ENCODE measurements around the gene CYP2C18.
"Not testable (repeated sequence)": the region's sequence is repeated elsewhere in the genome, so short reads cannot be mapped to it uniquely, and the experiment has no call there.

CYP2C18 gene

GRCh38 chr10:94683214-94684054, at the start of gene CYP2C18:
CYP2C18 (plus strand) TSS chr10:94683729; CDS start chr10:94683820, 91 bp downstream.
- no peak for DNase-seq (ENCODE audit: low read depth)

DNA sequence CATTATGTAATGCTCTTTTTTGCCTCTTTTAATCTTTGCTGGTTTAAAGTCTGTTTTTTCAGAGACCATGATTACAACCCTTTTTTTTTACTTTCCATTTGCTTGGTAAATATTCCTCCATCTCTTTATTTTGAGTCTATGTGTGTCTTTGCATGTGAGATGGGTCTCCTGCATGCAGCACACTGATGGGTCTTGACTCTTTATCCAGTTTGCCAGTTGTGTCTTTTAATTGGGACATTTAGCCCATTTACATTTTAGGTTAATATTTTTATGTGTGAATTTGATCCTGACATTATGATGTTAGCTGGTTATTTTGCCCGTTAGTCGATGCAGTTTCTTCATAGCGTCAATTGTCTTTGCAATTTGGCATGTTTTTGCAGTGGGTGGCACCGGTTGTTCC, 45.4 kb upstream of the CYP2C18 start:
- not testable (repeated sequence) for DNase-seq (ENCODE audit: low read depth)

GRCh38 chr10:94639902-94640301, 43.6 kb upstream of the CYP2C18 start:
- no peak for DNase-seq (ENCODE audit: low read depth)

- no peak for DNase-seq (ENCODE audit: low read depth)
Measured at GRCh38 chr10:94640562-94640961, 43.0 kb upstream of the CYP2C18 start.

DNA sequence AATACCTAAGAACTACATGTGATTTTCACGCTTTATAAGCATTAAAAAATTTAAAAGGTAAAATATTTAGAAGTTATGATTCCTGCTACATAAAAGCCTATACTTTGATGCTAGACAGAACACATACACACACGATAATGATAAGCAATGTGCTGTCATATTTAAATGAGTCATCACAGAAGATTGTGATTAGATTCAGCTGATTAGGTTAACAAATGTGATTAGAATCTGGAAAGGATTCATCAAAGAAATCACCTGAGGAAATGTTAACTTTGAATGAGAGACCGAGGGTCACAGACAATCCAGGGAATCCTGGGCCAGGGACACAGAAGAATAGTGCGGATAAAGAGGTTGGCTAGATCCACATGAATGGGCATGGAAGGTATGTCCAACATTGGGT, 42.0 kb upstream of the CYP2C18 start:
- DNase-seq (ENCODE audit: low read depth) = no peak

- no peak for DNase-seq (ENCODE audit: low read depth)
Measured at GRCh38 chr10:94644352-94644751, 39.2 kb upstream of the CYP2C18 start.

DNA sequence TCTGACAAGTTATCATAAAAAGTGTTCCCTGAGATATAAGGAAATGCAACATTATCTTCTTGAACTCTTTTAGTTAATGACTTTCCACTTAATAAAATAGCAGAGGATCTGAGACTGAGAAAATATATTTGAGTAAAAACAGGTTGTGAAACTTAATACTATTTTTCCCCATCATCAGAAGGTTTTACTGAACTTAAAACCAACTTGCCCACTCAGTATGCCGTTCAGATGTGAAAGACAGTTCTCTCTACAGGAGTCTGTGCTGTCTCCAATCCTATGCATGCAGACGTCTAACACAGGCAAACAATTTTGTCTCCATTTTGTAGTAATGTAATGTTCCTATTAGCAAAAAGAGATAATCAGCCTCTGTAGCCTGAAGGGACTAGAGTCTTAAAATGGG, 38.2 kb upstream of the CYP2C18 start:
- DNase-seq (ENCODE audit: low read depth) = no peak

DNA sequence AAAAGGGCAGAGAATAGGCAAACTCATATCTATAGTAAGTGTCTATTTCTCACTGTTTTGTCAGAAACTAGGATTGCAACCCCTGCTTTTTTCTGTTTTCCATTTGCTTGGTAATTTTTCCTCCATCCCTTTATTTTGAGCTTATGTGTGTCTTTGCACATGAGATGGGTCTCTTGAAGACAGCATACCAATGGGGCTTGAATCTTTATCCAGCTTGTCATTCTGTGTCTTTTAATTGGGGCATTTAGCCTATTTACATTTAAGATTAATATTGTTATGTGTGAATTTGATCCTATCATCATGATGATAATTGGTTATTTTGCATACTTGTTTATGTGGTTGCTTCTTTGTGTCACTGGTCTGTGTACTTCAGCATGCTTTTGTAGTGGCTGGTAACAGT, 28.3 kb upstream of the CYP2C18 start:
- not testable (repeated sequence) for DNase-seq (ENCODE audit: low read depth)

DNA sequence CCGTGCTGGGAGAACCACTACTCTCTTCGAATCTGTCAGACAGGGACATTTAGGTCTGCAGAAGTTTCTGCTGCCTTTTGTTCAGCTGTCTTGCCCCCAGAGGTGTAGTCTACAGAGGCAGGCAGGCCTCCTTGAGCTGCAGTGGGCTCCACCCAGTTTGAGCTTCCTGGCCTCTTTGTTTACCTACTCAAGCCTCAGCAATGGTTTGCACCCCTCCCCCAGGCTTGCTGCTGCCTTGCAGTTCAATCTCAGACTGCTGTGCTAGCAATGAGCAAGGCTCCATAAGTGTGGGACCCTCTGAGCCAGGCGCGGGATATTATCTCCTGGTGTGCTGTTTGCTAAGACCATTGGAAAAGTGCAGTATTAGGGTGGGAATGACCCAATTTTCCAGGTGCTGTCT, 20.5 kb upstream of the CYP2C18 start:
- DNase-seq (ENCODE audit: low read depth) = not testable (repeated sequence)

DNA sequence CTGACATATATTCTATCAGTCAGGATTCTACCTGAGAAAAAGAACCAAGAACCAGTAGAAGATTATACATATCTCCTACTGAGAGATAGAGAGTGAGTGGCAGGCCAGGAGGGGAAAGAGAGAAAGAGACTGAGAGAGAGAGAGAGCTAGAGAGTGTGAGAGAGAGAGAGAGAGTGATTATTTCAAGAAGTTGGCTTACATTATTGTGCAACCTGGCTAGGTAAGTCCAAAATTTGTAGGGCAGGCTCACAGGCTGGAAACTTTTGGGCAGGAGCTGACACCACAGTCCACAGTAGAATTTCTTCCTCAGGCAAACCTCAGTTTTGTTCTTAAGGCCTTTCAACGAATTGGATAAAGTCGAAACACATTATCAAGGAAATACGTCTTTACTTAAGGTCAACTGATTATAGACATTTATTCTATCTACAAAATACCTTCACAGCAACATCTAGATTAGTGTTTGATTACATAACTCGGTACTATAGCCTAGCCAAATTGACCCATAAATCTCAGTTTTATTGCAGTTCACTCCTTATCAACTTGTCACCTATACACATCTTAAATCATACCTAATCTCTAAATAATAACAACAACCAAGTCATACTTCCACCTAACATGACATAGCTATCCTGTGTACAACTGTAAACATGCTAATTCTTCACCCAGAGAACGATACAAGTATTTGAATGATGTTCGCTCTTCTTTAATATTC, 17.0 kb upstream of the CYP2C18 start:
- DNase-seq (ENCODE audit: low read depth) = no peak

DNA sequence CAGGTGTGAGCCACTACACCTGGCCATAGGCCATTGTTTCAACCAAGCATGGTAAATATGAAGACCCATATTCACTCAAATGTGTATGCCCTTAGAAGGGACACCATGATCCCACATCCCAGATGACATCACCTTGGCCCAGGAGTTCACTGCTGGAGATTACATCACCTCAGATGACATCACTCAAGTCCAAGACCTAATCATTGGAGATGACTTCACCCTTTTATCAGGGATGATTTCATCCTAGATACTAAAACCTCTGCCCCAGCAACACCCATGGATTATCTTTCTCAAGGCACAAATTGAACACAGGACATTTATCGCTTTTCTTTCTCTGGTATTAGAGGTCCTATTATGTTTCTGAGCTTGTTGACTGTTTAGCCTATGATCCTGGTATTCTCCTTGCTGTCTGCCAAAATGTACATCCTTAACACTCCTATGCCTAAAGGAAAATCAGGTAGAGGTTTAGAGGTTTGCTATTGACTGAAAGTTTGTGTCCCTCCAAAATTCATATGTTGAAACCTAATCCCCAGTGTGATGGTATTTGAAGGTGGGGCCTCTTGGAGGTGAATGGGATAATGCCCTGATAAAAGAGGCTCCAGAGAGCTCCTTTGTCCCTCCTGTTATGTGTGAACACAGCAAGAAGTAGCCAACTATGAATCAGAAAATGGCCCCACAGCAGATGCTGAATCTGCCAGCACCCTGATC, 9.8 kb upstream of the CYP2C18 start:
- DNase-seq (ENCODE audit: low read depth) = no peak

DNA sequence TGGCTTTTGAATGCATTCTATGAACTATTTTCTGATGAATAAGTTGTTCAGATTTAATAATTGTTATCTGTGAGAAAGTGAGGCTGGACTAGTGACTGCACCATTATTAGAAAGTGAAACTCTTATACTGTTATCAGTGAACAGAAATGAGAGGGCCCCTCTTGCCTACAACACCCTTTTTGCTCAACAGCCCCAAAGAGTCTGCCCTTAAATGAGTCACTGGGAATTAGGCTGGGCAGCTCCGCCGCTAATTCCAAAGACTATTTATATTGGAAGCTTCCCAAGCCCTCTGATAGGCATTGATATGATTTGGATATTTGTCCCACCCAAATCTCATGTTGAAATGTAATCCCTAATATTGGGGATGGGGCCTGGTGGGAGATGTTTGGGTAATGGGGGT, 7.0 kb upstream of the CYP2C18 start:
- DNase-seq (ENCODE audit: low read depth) = no peak

DNA sequence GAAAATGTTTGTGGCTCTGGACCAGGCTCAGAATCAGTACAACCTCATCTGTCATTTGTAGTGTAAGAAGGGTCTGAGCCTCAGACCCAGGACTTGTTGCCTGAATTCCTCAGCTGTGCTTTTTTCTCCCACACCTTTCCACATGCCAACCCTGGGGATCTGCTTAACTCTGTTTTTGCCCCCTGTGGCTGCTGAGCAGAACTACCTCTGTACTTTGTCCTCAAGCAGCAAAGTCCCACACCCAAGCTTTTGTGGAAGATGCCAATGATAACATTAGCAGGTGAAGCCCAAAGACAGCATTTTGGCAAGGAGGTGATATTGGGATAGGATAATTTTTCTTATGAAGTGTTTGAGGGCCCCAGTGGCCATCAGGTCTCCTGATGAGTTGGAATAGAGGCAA, 5.8 kb upstream of the CYP2C18 start:
- DNase-seq (ENCODE audit: low read depth) = no peak

DNA sequence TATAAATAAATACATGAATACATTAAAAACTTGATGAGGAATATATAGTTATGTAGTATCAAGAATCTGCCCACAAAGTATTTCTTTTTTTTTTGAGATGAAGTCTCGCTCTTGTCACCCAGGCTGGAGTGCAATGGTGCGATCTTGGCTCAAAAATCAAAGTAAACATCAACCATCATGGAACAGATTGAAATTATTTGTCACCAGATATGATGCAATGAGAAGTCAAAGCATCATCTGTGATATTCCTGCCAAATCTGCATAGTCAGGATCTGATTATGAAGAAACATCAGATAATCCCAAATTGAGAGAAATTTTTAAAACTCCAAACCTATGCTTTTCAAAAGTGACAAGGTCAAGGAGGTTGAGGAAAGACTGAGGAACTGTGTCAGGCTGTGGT, 5.1 kb upstream of the CYP2C18 start:
- no peak for DNase-seq (ENCODE audit: low read depth)

GRCh38 chr10:94680544-94680943, 3.0 kb upstream of the CYP2C18 start:
- DNase-seq (ENCODE audit: low read depth) = no peak

- DNase-seq (ENCODE audit: low read depth) = not testable (repeated sequence)
Measured at GRCh38 chr10:94682636-94683035, 893 bp upstream of the CYP2C18 start.

DNA sequence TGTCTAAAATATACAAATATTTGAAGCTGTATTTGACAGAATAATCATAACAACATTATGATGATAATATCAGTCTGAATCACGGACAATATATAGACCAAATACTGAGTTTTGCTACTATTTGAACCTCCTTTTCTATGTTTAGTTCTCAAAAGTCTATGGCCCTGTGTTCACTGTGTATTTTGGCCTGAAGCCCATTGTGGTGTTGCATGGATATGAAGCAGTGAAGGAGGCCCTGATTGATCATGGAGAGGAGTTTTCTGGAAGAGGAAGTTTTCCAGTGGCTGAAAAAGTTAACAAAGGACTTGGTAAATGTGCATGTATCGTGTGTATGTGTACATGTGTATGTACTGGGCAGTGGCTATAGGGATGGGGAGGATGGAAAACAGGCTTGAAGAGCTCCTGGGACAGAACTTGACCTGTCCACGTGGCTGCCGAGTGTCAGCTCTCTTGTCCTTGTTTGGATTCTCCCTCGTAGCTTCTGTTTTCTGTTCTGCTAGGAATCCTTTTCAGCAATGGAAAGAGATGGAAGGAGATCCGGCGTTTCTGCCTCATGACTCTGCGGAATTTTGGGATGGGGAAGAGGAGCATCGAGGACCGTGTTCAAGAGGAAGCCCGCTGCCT, 4.2 kb downstream of the CYP2C18 start:
- no peak for DNase-seq (ENCODE audit: low read depth)

GRCh38 chr10:94706089-94706488, 22.6 kb downstream of the CYP2C18 start:
- DNase-seq (ENCODE audit: low read depth) = no peak

DNA sequence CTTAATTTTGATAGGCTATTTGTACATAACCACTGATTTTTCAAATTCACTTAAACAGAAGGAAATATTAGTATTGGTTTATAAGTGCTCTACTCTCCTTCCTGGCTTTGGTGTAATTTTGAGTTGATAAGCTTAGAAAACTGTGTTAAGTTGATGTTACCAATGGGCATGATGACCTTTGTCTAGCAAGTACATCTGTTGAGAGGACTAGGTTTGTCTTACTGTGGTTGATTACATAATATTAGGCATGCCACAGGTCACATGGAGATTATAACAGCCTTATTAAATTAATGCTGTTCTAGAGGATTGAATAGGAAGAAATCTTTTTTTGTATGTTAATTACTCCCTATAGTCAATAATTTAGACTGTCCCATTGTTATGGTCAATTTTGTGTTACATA, 27.0 kb downstream of the CYP2C18 start:
- no peak for DNase-seq (ENCODE audit: low read depth)

DNA sequence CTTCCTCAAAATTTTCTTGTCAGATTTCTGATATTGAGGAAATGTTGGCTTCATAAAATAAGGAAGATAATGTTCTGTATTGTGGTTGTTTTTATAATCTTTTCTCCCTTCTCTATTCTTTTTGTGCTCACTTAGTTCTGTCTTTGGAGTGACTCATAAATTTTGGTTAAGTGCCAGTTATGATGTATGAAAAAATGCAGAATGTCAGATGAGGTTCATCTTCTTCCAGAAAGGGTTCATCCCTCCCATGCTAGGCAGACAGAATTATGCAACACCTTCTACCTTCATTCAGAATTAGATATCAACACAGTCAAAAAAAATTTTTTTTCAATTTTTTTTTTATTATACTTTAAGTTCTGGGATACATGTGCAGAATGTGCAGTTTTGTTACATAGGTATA, 42.3 kb downstream of the CYP2C18 start:
- no peak for DNase-seq (ENCODE audit: low read depth)

DNA sequence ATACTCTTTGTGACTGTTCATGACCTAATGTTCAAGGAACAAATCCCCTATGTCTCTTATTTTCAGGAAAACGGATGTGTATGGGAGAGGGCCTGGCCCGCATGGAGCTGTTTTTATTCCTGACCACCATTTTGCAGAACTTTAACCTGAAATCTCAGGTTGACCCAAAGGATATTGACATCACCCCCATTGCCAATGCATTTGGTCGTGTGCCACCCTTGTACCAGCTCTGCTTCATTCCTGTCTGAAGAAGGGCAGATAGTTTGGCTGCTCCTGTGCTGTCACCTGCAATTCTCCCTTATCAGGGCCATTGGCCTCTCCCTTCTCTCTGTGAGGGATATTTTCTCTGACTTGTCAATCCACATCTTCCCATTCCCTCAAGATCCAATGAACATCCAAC, 51.7 kb downstream of the CYP2C18 start:
- no peak for DNase-seq (ENCODE audit: low read depth)

DNA sequence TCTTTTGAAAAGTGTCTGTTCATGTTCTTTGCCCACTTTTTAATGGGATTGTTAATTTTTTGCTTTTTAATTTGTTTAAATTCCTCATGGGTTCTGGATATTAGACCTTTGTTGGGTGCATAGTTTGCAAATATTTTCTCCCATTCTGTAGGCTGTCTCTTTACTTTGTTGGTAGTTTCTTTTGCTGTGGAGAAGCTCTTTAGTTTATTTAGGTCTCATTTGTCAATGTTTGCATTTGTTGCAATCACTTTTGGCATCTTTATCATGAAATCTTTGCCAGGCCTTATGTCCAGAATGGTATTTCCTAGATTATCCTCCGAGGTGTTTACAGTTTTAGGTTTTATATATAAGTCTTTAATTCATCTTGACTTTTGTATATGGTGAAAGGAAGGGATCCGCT, 55.1 kb downstream of the CYP2C18 start:
- no peak for DNase-seq (ENCODE audit: low read depth)

Data from non-pigmented ciliary epithelial cell (primary cell).